OCI-M2 (cell line): Measurements from ENCODE around the gene LHFPL2.

Experiments
- DNase-seq: peaks from one replicate; lab custom pipeline; 2025; ENCODE audit not compliant: unreplicated experiment; lab: John Stamatoyannopoulos, UW

LHFPL2 gene

GRCh38 chr5:78526049-78526525, 122.5 kb downstream of the LHFPL2 start:
- no peak for DNase-seq

- peak; percentile 46 for DNase-seq
Measured at GRCh38 chr5:78523314-78524193, 125.0 kb downstream of the LHFPL2 start.

- no peak for DNase-seq
Measured at GRCh38 chr5:78522476-78523260, 125.9 kb downstream of the LHFPL2 start.

- no peak for DNase-seq
Measured at GRCh38 chr5:78521455-78521854, 127.1 kb downstream of the LHFPL2 start.

DNA sequence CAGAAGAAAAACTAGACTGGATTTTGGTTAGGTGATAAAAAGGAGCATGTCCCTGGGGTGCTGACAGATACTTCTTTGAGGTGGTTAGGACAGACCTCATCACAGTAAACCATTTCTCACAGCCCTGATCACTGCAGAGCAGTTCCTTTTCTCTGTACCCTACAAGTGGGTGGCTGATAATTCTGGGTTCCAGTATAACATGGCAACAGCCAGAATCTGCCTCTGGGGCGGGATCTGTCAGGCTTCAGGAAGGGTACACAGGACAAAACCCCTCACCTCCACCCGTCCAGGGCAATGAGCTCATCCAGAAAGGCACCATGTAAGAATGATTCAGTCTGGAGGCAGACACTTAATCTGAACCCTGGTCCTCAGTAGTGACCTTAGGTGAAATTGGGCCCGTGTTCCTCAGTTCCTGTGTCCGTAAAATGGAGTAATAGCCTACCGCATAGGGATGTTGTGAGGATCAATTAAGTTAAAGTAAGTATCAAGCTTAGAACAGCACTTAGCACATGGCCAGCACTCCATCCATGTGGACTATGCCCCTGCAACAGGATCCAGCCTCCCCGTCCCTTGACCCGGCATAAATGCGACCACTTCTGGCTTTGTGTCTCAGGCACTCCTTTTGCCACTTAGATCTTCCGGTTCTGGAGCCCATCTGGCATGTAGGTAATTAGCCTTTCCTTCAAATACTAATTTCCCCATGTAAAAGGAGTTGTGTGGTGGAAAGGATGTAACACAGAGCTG, 129.2 kb downstream of the LHFPL2 start:
- no peak for DNase-seq

DNA sequence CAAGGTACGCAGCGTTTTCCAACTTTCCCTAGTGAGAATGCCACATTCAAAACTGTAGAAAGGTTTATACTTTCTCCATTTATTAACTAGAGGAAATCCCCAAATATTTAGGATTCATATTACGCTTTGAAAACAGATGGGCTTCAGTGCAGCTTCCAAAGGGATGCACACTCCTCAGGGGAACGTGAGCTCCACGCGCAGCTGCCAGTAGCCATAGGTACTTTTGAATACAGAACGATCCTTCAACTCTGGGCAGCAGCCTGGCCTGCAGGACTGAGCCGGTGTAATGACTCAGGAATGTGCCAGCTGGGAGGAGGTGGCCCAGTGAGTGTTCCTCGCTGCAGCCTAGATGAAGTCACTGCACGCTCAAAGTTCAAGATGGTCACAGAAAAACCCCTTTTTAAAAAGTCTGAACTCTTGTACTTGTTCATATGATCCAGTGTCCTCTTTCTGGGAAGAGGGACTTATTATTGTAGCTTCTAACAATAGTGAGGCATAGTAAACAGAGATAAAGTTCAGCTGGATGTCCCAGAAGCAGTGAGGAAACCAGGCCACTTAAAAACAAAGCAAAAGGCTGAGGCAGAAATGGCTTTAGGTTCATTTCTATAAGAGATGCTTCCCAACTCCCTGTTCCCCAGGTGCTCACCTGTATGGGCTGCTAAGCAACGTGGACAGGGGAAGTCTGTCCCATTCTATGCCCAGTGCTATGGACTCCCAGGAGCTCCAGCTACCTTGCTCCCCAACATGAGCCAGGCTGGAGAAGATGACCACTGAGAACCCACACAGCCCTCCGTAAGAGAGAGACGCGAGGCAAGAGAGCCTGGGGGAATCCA, 130.0 kb downstream of the LHFPL2 start:
- DNase-seq: no peak

DNA sequence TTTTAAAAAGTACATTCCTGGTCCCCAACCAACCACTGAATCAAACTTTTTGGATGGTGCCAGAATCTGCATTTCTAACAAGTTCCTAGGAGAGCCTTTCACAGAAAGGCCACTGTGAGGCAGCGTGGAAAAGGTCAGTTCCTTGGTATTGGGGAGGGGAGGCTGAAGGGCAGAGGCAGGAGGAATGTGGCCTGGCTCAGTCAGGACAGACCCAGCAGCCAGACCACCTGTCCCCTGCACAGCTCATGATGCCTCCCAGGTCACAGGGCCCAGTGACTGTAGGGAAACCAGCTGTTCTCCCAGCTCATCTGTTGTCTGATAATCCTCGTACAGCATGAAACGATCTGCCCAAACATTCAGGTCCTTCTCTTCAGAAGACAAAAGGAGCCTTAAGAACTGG, 132.9 kb downstream of the LHFPL2 start:
- DNase-seq: no peak

GRCh38 chr5:78514427-78515330, 133.9 kb downstream of the LHFPL2 start:
- DNase-seq: no peak

GRCh38 chr5:78513441-78513840, 135.1 kb downstream of the LHFPL2 start:
- DNase-seq: no peak

- no peak for DNase-seq
Measured at GRCh38 chr5:78512435-78512834, 136.1 kb downstream of the LHFPL2 start.

DNA sequence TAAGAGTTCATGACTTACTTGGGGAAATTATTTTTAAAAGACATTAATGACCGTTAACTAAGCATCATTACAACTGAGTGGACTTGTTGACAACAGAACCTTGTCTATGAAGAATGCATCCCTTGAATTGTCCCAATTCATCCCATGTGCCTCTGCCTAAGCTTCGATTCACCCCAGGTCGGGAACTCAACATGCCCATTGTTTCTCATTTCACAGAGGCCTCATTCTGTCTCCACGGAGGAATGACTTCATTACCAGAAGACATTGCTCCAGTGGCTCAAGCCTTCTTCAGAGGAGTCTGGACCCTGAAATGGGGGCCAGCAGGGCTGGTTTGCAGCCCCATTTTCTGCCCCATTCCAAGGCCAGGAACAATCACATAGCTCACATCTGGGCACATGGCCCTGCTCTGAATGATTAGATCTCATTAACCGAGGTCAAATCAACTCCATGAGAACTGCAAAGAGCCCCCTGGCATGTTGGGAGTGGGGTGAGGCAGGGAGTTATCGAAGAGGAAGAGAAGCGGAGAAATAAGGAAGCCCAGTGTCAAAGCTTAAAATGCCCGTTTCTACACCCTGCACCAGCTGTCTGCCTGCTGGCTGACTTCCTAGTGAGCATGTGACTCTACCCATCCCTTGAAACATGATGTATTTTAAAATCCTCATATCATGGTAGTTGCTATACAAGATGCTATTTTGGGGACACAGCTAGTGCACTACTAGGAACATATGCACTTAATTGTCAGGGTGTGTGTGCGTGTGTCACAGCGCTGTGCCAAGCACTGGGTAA, 137.3 kb downstream of the LHFPL2 start:
- DNase-seq: no peak

GRCh38 chr5:78509884-78510769, 138.4 kb downstream of the LHFPL2 start:
- DNase-seq: no peak

DNA sequence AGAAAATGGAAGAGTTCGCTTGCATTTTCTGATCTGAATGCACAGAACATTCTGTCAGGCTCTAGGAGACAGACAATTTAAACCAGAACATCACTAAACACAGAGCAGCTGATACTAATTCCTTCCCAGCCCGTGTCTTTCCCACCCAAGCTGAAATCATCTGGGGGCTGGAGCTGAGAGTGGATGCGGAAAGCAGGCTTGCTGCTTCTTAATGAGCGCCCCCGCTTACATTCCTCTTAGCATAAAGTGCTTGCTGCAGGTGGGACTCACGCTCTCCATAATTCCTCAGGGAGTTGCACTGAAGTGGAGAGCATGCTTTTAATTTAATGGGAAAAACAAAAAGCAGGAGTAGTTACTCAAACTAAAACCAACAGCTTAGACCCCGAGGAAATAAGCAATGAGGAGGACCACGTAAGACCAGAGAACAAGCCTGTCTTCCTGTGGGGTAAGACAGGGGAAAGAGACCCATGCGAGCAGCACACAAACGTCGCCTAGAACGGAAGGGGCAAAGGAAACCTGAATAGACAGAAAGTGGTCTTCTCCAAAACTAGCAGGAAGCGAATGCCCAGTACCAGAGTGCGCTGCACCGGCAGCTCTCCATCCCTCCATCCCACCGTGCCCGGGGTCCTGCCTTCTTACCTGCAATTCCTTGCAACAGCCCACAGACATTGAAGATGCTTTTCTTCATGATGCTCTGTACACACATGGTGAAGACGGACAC, 139.3 kb downstream of the LHFPL2 start:
- DNase-seq: no peak

- no peak for DNase-seq
Measured at GRCh38 chr5:78508186-78508765, 140.3 kb downstream of the LHFPL2 start.

DNA sequence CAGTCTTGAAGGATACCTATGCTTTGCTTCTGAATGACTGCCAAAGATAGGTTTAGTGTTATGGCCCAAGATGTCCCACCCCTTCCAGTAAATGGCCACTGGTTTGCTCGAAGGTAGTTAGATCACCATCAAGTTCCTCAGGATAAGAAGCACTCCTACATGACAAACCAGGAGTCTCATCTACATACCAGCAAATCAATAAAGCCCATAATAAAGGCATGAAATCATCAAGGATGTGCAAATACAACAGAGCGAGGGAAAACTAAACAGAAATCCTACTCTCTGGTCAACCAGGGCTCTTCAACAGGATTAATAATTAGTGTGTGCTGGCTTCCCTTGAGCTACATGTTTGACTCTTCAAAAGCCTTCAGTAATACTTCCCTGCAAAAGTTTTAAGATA, 141.0 kb downstream of the LHFPL2 start:
- DNase-seq: no peak

DNA sequence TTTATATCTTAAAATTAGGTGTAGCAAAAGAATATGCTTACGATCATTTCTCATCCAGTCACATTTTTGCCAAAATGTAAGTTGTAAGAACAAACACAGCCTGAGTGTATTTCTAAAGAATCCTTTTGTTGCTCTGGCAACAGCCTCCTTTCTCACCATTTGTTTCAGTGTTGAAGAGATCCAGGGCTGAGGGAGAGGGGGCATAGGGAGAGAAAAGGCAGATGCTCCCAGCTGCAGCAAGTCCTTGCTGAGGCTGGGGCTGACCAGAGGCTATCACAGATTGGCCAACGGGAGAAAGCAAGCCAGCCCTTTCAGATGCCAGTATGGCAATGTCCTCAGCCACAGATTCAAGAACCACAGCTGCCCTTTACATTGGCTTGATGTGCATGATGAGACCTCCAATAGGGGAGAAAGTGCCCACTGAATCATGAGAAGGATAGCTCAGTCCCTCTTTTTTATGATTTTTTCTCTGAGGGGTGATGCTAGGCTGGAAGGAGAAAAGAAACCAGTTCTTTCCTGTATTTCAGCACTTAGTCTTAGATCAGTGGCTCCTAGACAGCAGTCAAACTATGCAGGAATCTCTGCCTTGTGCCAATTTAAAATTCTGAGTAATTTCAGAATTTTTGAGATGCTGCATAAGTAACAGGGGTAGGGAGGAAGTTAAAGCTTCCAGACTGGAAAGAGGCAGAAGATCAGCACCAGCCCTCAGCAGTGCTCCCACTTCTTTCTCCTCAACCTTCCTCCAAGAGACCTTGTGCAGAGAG, 142.1 kb downstream of the LHFPL2 start:
- no peak for DNase-seq
